GM18498 (cell line): ENCODE measurements around the gene ADAMTS17.

Source experiments
- ATAC-seq: cut with Tn5 transposase; IDR thresholded peaks from one replicate; pipeline ENCODE4 v1.9.1; 2021; ENCODE audit warnings: mild to moderate bottlenecking, moderate library complexity; ENCODE audit not compliant: unreplicated experiment

ADAMTS17 gene

DNA sequence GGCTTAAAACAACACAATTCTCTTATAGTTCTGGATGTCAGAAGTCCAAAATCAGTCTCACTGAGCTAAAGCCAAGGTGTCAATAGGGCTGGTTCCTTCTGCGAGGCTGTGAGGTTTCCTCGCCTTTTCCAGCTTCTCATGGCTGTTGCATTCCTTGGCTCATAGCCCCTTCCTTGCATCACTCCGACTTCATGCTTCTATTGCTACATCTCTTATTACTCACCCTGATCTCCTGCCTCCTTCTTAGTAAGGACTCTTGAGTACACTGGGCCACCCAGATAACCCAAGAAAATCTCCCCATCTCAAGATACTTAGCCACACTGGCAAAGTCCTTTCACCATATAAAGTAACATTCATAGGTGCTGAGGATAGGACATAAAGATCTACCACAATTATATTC, 193.9 kb downstream of the ADAMTS17 start:
- ATAC-seq, result no peak

GRCh38 chr15:100143378-100143777, 198.4 kb downstream of the ADAMTS17 start:
- no peak for ATAC-seq

DNA sequence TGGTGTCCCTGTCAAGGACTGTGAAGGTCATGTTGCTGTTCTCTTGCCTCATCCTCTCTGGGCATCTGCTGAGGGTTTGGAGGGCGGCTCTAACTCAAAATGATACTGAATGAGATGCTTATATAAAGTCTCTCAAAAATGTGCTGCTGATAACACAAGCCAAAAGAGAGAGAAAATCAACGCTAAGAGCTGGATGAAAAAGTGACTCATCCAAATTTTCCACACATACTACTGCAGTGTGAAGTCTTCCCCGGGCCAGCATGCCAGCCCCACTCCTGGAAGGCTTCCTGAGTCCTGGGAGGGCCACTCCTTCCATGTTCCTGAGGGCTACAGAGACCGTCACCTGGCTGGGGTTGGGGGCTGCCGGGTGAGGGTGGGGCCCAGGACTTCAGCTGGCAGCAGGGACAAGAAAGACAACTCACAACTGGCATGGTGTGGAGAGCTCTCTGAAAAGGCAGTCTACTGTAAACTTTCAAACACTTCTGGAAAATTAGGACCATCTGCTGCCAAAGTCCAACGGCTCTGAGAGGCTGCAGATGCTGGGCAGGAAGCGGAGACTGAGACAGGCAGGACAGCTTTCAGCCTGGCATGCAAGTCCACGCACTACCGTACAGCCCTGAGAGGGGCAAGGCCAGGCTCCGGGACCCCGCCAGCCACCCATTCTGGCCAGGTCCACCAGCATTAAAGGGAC, 200.3 kb downstream of the ADAMTS17 start:
- no peak for ATAC-seq

- ATAC-seq, result no peak
Measured at GRCh38 chr15:100140527-100141308, 201.1 kb downstream of the ADAMTS17 start.

- no peak for ATAC-seq
Measured at GRCh38 chr15:100134586-100134985, 207.2 kb downstream of the ADAMTS17 start.

DNA sequence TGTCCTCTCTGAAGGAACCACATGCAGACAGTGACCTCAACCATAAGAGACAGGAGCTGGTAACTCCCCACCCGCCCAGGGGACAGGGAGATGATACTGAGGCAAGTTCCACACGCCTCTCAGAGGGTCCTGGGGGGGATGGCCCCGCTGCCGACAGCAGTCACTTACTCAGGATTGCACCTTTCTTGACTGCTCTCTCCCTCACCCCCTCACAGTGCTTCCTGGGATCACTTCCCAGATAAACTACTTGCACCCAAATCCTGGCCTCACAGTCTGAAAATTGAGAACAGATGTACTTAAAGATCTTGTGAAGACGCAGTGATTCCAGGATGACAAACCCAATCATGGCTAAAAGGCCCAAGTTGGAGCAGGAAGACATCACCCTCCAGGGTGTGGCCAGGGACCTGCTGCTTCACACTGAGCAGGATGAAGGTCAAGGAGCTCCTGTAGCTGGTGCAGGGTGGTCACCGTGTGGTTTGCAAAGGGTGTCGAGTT, 207.6 kb downstream of the ADAMTS17 start:
- ATAC-seq, result no peak

GRCh38 chr15:100133001-100133400, 208.8 kb downstream of the ADAMTS17 start:
- ATAC-seq, result no peak

DNA sequence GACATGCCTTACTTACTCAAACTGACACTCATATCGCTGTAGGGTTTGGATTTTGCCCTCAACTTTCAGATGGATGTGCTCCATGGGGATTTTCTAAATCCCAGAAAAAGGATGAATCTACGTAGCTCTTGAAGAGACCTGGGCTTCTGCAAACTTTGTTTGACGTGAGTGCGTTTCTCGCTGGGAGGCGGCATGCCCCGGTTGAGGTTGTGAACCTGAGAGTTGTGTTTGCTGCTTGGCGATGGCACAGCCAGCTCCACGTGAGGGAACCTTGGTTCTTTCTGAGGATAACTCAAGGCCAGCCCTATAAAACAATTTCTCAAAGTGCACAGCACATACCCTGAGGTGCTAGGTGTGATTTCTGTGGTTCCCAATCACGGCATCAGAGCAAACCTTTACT, 209.5 kb downstream of the ADAMTS17 start:
- no peak for ATAC-seq

DNA sequence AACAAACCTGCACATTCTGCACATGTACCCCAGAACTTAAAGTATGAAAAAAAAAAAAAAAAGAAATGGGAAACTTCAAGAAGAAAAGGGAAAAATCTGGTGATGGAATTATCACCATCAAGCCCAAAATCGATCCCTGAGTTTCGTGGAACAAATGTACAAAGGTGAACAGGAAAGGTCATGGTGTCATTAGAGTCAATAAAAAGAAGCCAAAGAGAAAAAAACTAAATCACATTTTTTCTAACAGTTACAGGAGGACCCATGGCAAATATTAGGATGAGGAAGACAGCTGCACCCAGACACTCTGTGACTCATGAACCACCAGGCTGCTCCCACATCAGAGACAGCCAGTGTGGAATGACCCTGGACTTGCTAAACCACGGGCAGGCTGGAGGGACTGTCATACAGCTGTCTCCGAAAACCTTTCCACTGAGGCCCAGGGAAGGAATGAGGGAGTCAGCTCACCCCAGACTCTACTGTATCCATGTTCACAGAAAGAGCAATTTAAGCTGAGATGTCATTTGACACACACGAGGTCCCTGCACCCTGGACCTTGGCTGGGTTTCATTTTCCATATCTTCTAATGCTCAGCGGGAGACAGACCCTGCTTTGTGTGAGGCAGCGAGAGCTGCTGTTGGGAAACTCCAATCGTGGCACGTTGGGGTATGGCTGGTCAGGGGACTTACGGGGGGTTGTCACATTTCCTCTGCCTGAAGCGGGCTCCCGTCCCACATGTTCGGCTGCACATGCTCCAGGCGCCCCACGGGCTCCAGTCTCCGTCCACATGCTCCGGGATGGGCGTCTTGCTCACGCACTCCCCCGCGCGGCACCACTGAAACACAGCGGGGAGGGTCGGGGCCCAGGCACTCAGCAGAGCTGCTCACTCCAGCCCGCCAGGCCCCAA, 210.2 kb downstream of the ADAMTS17 start:
- ATAC-seq, result no peak

DNA sequence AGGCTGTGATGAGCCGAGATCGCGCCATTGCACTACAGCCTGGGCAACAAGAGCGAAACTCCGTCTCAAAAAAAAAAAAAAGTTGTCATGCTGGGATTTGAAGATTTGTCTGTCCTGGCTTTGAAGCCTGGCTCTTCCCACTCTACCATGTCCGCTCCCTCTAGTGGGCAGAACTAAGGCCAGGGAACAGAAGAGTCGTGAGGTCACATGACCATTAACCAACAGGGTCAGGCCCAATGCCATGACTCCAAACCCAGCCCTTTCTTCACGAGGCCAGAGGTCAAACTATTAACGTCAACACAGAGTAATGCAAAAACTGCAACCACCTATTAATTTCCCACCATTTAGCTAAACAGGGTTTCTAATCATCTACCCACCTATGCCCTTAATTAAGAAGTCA, 212.1 kb downstream of the ADAMTS17 start:
- no peak for ATAC-seq

DNA sequence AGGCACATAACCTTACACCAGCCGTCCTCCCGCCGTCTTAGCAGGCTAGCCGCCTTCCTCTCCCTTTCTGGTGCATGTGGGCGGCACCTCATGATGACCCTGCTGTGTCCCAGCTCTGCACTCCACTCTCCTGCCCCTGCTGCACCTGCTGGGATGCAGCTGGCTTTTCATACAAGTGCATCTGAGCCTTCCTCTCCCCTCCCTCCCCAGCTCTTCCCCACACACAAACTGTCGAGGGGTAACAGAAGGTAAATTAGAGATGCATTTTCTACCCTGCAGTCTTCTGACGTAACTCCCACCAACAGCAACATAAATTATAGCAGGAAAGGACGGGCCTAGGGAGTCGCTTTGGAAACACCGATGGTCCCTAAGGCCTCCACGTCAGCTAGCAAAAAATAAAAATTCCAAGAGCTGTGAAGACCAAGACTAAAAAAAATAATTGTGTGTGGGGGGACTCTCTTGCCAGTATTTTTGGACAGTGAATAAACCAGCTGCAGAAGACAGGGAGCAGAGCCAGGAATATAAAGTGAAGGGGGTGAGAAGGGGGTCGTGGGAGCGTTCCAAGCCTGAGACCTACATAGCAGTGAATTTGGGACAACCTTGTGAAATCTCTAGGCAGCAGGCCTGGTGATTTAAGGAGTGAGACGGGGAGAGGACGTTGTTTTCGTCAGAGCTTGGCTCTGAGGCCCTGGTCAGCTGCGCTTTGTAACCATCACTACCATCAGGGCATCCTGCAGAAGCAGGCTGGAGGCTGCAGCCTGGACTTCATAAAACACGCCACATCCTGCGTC, 216.2 kb downstream of the ADAMTS17 start:
- no peak for ATAC-seq

DNA sequence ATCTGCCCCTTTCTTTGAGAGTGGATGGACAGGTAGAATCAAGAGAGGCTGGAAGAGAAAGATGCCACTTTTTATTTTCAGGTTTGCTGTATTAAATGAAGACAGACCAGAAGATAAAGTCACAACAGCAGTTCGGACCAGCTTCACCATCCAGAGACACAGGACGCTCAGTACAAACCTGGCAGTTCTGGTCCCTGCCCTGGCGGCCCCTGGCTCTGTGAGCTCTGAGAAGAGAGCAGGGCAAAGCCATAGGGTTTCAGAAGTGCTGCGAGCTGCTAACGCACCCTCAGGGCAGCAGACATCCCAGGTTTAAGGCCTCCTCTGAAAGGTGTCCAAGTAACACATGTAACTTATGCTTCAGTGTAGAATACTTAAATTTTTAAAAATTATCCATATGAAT, 216.8 kb downstream of the ADAMTS17 start:
- ATAC-seq, result no peak

DNA sequence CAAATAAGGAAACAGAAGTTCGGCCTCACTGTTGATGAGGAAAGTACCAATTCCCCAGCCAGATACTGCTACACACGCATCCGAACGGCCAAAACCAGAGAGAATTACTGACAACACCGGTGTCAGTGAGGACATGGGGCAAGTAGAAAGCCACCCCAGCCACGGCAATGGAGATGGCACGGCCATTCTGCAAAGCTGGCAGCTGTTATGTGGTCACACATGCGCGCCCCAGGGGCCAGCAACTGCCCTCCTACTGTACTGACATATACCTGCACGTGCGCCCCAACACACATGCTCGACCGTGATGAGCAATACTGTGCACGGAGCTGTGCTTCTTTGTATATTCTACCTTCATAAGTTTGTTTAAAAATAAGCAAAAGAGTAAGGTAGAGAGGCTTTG, 217.4 kb downstream of the ADAMTS17 start:
- no peak for ATAC-seq

- no peak for ATAC-seq
Measured at GRCh38 chr15:100123611-100124010, 218.2 kb downstream of the ADAMTS17 start.

DNA sequence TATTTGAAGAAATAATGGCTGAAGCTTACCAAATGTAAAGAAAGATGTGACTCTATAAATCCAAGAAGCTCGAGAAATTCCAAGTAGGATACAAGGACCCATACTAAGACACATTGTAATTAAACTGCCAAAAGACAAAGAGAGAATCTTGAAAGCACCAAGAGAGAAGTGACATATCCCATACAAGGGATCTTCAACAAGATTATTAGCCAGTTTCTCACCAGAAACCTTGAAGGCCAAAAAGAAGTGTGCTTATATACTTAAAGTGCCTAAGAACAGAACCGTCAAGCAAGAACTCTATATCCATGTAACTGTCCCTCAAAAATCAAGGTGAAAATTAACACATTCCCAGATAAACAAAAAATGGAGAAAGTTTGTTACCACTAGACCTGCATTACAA, 220.5 kb downstream of the ADAMTS17 start:
- ATAC-seq, result no peak

DNA sequence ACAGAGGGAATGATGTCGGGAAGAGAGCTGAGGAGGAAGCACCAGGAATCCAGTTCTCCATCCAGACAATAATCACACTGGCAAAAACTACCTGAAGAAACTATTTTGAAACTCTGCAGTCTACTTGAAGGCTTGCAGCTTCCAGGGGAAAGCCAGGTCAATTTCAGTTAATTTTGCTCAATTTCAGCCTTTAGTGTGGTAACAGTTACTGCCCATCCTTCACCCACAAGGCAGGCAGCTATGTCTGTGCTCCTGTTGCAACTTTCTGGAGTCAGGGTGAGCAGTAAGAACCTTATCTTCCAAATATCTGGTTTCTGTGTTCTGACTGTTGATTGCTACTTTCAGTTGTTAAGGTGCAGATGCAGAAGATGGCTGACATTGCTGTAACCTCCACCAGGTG, 221.7 kb downstream of the ADAMTS17 start:
- no peak for ATAC-seq

DNA sequence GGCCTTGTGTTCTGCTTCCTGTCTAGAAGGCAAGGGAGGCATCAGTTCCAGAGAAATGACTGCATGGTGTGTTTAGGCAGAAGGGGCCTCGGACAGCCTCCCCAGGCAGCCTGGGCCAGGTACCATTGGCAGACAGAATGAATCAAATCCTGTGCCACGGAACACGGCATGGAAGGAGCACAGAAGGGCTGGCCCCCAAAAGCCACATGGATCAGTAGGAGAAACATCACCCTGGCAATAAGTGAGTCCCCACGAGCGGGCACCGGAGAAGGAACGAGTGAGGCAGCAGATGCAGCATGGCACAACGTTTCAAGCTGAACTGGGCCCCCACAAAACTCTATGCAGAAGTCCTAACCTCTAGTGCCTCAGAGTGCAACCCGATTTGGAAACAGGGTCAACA, 223.2 kb downstream of the ADAMTS17 start:
- no peak for ATAC-seq

- no peak for ATAC-seq
Measured at GRCh38 chr15:100116416-100117190, 225.2 kb downstream of the ADAMTS17 start.

- no peak for ATAC-seq
Measured at GRCh38 chr15:100115711-100116090, 226.1 kb downstream of the ADAMTS17 start.
